Prostate gland (tissue), 2 donors: ENCODE data around the gene MKNK1. TPM values are rescaled to one million over a fixed set of nuclear protein-coding genes. Genes with fewer than 3 reads are reported as not detected.

Experiments
- DNase-seq: peaks from one replicate; pipeline ENCODE4 v3.0.0-alpha.2; 2019; ENCODE audit warnings: low spot score
- H3K27ac ChIP-seq, 2 donors: fragments of 200-600 bp; sonication (generic); 2 replicates each; pipeline ENCODE4 v1.5.1; 2017 to 2019
- H3K27me3 ChIP-seq: fragments of 200-600 bp; sonication (generic); replicated peaks from 2 replicates; pipeline ENCODE4 v1.5.1; 2019; ENCODE audit not compliant: insufficient read depth
- H3K36me3 ChIP-seq, 2 donors: fragments of 200-600 bp; sonication (generic); 1 replicate in 1 of 2; 2 replicates in 1 of 2; pipeline versions ENCODE4 v1.5.1 to v1.8.1; 2017 to 2019
- H3K4me1 ChIP-seq: fragments of 200-600 bp; sonication (generic); replicated peaks from 2 replicates; pipeline ENCODE4 v1.5.1; 2019
- H3K4me3 ChIP-seq, 2 donors: fragments of 200-600 bp; sonication (generic); 2 replicates each; pipeline ENCODE4 v1.5.1; 2017 to 2019
- H3K9me3 ChIP-seq: fragments of 200-600 bp; sonication (generic); 2 replicates; pipeline ENCODE4 v1.5.1; 2017
- POLR2A ChIP-seq: fragments of 450-650 bp; IDR thresholded peaks from one replicate; pipeline ENCODE4 v1.6.1; 2016; ENCODE audit warnings: antibody characterized with exemption, mild to moderate bottlenecking
- POLR2AphosphoS5 ChIP-seq: sonication (generic); formaldehyde crosslinking; IDR thresholded peaks from one replicate; pipeline ENCODE4 v1.6.1; 2017; ENCODE audit warnings: antibody characterized with exemption
- WGBS: methylation state at CpG from one replicate; pipeline ENCODE4 v1.1.5; 2018; 5-methylcytosine and 5-hydroxymethylcytosine counted together
- intact Hi-C: fragments of 100-400 bp; cut with DNase I; formaldehyde crosslinking; loops from one replicate; pipeline ENCODE4 v1.14.2; 2022
- total RNA-seq, 2 donors: library from RNA; depleted of rRNA; stranded (reverse); fragments of >200 nt; gene quantifications; one replicate each; pipeline ENCODE4 v1.1.0, GENCODE V29; 2016
- TF ChIP-seq, protein P1 (sequence below), 4 experiments: fragments of 200-600 bp in 2 of 4; fragments of 450-650 bp in 2 of 4; sonication (generic) in 2 of 4; IDR thresholded peaks; 1 replicate in 3 of 4; 2 replicates in 1 of 4; pipeline ENCODE4 v1.5.1; 2016 to 2019; ENCODE audit warnings: antibody characterized with exemption in 4 of 4, mild to moderate bottlenecking in 2 of 4, moderate library complexity in 2 of 4

MKNK1 gene
- total RNA-seq, 2 donors from 2014 or later = 28.1 to 37.8 TPM

DNA sequence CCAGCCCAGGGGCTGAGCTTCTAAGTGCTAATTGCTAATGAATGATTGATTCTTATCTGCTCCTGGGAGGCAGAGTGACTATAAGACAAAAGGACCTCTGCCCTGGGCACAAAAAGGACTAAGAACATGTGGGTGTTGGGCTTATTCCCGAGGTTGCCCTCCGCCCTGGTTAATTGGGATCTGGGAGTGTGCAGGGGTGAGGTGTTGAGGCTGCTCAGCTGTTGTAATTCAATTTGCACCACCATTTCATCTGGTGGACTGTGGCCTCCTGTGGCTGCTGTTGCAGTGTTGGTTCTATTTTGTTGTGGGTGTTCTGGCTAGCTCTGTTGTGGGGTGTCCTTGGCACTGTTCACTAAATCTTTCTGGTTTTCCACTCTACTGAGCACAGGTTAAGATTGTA lies 65.9 kb downstream of the MKNK1 start:
- intact Hi-C loops = no loop called here
- no peaks in the 10 kb centered on the region for H3K9me3 ChIP-seq
- 89% methylated on average over 2 of the region's 2 CpGs for WGBS

DNA sequence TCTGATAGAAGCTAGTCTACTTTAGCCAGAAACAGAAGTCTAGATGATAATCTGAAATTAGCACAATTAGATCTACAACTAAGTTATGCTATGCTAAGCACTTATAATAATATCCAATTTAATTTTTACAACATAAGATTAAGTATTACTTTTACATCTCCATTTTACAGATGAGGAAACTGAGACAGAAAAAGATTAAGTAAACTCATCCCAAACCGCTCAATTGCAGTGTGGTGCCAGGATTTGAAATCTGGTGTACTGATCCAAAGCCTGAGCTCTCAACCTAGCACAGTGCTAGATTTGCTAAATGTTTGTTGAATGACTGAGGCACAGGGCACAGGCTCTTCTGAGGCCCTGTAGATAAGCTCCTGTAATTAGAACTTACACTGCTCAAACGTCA lies 66.4 kb downstream of the MKNK1 start:
- TF ChIP-seq POLR2AphosphoS5 (no peak), POLR2A (no peak)
- TF ChIP-seq, protein P1, sequence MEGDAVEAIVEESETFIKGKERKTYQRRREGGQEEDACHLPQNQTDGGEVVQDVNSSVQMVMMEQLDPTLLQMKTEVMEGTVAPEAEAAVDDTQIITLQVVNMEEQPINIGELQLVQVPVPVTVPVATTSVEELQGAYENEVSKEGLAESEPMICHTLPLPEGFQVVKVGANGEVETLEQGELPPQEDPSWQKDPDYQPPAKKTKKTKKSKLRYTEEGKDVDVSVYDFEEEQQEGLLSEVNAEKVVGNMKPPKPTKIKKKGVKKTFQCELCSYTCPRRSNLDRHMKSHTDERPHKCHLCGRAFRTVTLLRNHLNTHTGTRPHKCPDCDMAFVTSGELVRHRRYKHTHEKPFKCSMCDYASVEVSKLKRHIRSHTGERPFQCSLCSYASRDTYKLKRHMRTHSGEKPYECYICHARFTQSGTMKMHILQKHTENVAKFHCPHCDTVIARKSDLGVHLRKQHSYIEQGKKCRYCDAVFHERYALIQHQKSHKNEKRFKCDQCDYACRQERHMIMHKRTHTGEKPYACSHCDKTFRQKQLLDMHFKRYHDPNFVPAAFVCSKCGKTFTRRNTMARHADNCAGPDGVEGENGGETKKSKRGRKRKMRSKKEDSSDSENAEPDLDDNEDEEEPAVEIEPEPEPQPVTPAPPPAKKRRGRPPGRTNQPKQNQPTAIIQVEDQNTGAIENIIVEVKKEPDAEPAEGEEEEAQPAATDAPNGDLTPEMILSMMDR (IDR thresholded peaks at IDR 0.05) = no peak
- WGBS = 74% methylated on average over 2 of the region's 2 CpGs
- no peaks in the 10 kb centered on the region for H3K27me3 ChIP-seq
- intact Hi-C loops = no loop called here
- no peaks in the 10 kb centered on the region for H3K9me3 ChIP-seq
- no peaks in the 10 kb centered on the region for H3K36me3 ChIP-seq
- no peak overlapping the region for H3K27ac ChIP-seq
- H3K4me3 ChIP-seq = no peak overlapping the region
- DNase-seq = no peak
- H3K4me1 ChIP-seq = peaks cover 5% of the 10 kb centered on the region

More for the DNA sequence above, 65.9 kb downstream of the MKNK1 start:
- peaks cover 5% of the 10 kb centered on the region for H3K4me1 ChIP-seq
- H3K27ac ChIP-seq = no peak overlapping the region
- no peaks in the 10 kb centered on the region for H3K36me3 ChIP-seq
- no peak for DNase-seq
- H3K27me3 ChIP-seq = no peaks in the 10 kb centered on the region
- no peak overlapping the region for H3K4me3 ChIP-seq
- TF ChIP-seq, protein P1 (IDR thresholded peaks at IDR 0.05) = no peak
- no peak for TF ChIP-seq POLR2A
- no peak for TF ChIP-seq POLR2AphosphoS5

DNA sequence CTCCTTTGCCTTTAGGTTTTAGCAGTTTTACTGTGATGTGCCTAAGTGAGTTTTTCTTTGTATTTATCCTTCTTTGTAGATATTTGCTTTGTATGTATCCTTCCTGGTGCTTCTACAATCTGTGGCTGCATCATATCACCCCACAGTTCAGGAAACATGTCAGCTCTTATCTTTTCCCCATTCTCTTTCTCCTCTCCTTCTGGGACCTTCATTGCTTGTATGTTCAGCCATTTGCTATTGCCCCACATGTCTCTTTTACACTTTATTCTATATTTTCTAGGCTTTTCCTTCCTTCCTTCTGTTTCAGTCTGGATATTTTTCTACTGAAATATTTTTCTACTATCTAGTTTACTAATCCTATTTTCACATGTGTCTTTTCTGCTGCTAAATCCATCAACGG lies 67.5 kb downstream of the MKNK1 start:
- no peaks in the 10 kb centered on the region for H3K27me3 ChIP-seq
- H3K27ac ChIP-seq = no peak overlapping the region
- H3K36me3 ChIP-seq = no peaks in the 10 kb centered on the region
- intact Hi-C loops = no loop called here
- TF ChIP-seq, protein P1 (IDR thresholded peaks at IDR 0.05) = no peak
- no peak for TF ChIP-seq POLR2A
- no peak for TF ChIP-seq POLR2AphosphoS5
- H3K9me3 ChIP-seq = no peaks in the 10 kb centered on the region
- DNase-seq = no peak
- peaks cover 5% of the 10 kb centered on the region for H3K4me1 ChIP-seq
- 97% methylated on average over 1 of the region's 1 CpG for WGBS
- no peak overlapping the region for H3K4me3 ChIP-seq

DNA sequence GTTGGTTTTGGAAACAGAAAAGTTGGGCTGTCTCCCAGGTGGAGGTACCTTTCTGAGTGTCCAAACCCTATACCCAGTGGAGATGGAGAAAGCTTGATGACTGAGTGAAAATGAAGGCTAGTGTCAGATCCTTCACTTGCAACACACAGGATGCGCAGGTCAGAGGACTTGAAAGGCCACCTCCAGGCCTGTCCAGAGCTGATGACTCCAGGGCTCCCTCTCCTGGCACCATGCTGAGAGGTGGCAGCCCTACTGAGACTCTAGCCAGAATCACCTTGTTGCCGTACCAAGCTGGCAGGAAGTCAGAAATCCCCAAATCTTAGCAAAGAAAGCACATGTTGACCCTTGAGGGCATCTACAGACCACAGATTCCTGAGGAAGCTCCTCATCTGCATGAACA lies 69.0 kb downstream of the MKNK1 start:
- WGBS = 68% methylated on average over 2 of the region's 2 CpGs
- no peaks in the 10 kb centered on the region for H3K9me3 ChIP-seq
- DNase-seq = no peak
- no peaks in the 10 kb centered on the region for H3K36me3 ChIP-seq
- intact Hi-C loops = no loop called here
- H3K4me1 ChIP-seq = peaks cover 5% of the 10 kb centered on the region
- TF ChIP-seq, protein P1 (IDR thresholded peaks at IDR 0.05) = peak in 1 of 4 experiments; percentile 30
- TF ChIP-seq POLR2AphosphoS5 = no peak
- no peaks in the 10 kb centered on the region for H3K27me3 ChIP-seq
- no peak overlapping the region for H3K27ac ChIP-seq
- H3K4me3 ChIP-seq = no peak overlapping the region

DNA sequence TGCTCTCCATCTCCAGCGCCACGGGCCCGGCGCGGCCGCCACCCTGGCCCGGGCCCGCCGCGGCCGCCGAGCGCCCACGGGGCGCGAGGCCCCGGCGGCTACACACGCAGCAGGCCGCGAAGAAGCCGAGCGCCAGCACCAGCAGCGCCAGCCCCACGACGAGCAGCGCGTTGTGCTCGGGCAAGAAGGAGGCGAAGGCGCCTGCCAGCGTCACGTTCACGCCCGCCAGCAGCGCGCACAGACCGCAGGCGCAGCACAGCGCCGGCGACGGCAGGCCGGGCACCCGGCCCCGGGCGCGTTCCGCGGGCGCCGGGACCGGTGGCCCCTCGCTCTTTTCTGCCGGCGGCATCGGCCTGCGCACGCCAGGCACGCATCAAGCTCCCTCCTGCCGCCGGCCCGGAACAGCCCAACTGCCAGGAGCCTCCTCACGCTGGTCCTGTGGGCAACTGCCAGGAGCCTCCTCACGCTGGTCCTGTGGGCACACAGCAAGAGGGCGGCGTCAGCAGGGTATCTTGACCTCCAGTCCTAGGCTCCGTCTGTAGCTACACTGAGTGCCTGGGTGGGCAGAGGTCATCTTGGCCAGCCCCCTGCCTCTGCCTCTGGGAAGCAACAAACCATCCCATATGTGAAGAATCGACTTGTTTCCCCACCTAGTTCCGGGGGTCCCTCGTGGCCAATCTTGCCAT lies 70.7 kb downstream of the MKNK1 start:
- Histone ChIP-seq H3K36me3 (no peaks in the 10 kb centered on the region), H3K4me3 (peak overlapping the region; percentile 29 to 33), H3K9me3 (no peaks in the 10 kb centered on the region), H3K27ac (peak overlapping the region in 1 of 2 donors; percentile 65), H3K27me3 (no peaks in the 10 kb centered on the region), H3K4me1 (peaks cover 5% of the 10 kb centered on the region)
- TF ChIP-seq, protein P1 (IDR thresholded peaks at IDR 0.05) = peak in 1 of 4 experiments; percentile 1
- TF ChIP-seq POLR2AphosphoS5 (no peak), POLR2A (no peak)
- intact Hi-C loops = loop anchor here (2.0 to 5.0 kb wide), 2 partner anchors 69 to 191 kb away; partner anchors contain the start of gene MKNK1
- WGBS = 8% methylated on average over 35 of the region's 71 CpGs
- DNase-seq = no peak
